WI38 (cell line): ENCODE data around the gene STUM.

Experiments
- H3K4me3 ChIP-seq: 2 replicates; pipeline ENCODE4 v1.5.1; 2011; ENCODE audit warnings: low read depth, mild to moderate bottlenecking, control low read depth, low read length
- TF ChIP-seq, protein P1 (sequence below): IDR thresholded peaks from 2 replicates; pipeline ENCODE4 v1.5.1; 2012; ENCODE audit warnings: low read depth, mild to moderate bottlenecking, control low read depth, low read length

STUM gene

DNA sequence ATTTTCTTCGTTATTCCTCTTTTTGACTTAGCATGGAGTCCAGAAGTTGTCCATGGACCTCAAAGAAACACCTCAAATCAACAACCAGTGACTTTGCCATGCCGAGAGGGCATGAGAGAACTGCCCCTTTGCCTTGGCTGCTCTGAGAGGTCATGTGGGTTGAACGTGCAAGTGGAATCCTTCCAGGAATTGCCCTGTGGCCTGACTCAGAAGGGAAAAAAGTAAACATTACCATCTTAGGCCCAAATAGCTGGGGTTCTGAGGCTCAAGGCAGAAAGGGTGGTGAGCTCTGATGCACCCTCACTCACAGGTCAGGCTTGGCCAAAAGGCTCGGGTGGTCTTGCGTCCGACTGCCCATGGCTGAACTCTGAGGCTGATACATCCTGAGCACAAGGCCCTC is 15.1 kb downstream of the STUM start:
- TF ChIP-seq, protein P1, sequence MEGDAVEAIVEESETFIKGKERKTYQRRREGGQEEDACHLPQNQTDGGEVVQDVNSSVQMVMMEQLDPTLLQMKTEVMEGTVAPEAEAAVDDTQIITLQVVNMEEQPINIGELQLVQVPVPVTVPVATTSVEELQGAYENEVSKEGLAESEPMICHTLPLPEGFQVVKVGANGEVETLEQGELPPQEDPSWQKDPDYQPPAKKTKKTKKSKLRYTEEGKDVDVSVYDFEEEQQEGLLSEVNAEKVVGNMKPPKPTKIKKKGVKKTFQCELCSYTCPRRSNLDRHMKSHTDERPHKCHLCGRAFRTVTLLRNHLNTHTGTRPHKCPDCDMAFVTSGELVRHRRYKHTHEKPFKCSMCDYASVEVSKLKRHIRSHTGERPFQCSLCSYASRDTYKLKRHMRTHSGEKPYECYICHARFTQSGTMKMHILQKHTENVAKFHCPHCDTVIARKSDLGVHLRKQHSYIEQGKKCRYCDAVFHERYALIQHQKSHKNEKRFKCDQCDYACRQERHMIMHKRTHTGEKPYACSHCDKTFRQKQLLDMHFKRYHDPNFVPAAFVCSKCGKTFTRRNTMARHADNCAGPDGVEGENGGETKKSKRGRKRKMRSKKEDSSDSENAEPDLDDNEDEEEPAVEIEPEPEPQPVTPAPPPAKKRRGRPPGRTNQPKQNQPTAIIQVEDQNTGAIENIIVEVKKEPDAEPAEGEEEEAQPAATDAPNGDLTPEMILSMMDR, result no peak

DNA sequence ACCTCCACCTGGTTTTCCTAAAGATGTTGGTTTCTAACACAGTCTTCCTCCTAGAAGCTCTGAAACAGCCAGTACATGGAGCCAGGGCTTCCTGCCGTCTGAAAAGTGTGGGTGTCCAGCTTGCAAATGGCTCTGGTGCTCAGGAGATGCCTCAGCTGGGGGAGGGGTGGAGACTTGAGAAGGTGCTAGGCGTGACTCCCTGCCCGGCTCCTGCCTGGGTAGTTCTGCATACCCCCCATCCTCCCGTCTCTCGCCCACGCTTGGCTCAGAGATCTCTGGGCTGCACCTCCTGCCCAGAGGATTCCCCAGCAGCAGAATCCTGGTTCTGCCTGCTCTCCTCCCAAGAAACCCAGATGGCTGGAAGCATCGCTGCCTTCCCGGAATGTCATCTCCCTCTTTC is 16.9 kb downstream of the STUM start:
- H3K4me3 ChIP-seq, result no peak overlapping the region
- TF ChIP-seq, protein P1, result no peak

More for the DNA sequence above, 15.1 kb downstream of the STUM start:
- no peak overlapping the region for H3K4me3 ChIP-seq

DNA sequence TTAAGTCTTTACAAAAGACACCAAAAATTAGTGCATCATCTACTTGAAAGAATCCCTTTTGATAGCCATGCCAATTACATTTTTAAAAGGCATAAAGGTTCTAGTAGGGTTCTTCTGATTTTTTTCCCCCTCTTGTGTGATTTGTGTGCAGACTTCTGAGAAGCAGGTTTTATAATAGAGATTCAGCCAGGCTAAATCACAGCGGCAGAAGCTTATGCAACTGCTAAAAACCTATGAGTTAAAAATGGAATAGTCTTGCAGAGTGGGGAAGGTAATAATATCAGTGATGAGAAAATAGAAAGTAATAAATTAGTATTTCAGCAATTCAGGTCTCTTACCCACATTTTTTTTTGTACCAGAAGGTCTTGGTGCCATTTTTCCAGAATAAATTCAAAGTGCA is 17.7 kb downstream of the STUM start:
- TF ChIP-seq, protein P1, result no peak
- no peak overlapping the region for H3K4me3 ChIP-seq

DNA sequence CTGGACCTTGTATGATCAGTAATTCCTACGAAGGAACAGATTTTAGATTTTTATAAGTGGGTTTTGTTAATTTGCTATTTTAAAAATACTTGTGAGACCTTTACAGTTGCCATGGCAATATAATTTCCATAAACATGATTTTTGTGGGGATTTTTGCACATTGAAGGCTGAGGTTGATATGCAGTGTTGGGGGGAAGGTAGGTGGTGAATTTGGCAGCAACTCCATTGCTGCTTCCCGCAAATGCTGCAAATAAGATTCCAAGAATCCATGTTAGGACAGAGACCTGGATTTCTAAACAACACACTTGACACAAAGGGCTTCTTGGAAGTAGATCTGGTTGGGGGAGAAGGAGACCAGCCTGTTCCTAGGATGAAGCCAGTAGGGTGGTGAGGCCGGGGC is 18.2 kb downstream of the STUM start:
- TF ChIP-seq, protein P1, result no peak

GRCh38 chr1:226568077-226568831 is 19.7 kb downstream of the STUM start:
- no peak overlapping the region for H3K4me3 ChIP-seq
- TF ChIP-seq, protein P1, result no peak

More for the DNA sequence above, 18.2 kb downstream of the STUM start:
- no peak overlapping the region for H3K4me3 ChIP-seq

DNA sequence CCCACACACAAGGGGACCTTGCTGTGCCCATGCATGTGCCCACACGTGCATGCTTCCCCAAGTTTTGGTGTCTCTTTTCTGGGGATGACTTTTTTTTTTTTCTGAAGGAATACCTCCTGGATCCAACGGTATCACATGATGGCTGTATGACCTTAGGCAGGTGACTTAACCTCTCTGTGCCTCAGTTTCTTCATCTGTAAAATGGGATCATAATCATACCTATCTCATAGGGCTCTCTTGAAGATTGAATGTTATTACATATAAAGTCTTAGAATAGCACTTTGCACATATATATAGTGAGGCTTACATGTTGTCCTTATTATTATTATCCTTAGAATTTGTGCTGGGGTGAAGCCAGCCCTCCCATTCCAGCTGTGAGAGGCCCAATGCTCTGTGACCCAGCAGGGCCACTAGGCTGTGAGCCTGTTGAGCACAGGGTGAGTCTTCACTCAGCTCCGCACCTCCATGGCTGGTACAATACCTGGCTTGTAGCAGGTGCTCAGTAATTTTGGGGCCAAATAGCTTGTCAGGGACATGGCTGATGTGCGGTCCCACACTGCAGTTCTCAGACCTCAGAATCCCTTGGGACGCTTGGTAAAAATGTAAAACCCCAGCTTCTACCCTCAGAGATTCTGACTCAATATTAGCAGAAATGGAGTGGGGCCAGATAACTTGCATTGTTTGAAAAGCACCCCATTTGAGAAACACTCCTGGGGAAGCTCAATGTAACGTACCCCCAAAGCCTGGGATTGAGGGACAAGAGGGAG is 20.6 kb downstream of the STUM start:
- TF ChIP-seq, protein P1, result no peak
- no peak overlapping the region for H3K4me3 ChIP-seq
